ENCODE measurements around the gene RPS6KA1.
A peak's percentile ranks its signal among the peaks of the same experiment; 100 is the strongest.

RPS6KA1 gene

GRCh38 chr1:26530410-26530894 lies 891 bp downstream of the RPS6KA1 start:
- no peak for DNase-seq (ENCODE audit: low read depth, low spot score)
- in situ Hi-C loops (cut with HindIII; ENCODE audit: low sequenced_read_pairs) = no loop called here
- peak overlapping the region; percentile 51 for H3K4me3 ChIP-seq (ENCODE audit: low read depth, low read length)
- TF ChIP-seq CTCF (IDR thresholded peaks at IDR 0.05; ENCODE audit: low read depth, low read length) = no peak

- DNase-seq (ENCODE audit: low read depth, low spot score) = peak; percentile 50
- TF ChIP-seq CTCF (IDR thresholded peaks at IDR 0.05; ENCODE audit: low read depth, low read length) = peak; percentile 34
- in situ Hi-C loops (cut with HindIII; ENCODE audit: low sequenced_read_pairs) = no loop called here
- H3K4me3 ChIP-seq (ENCODE audit: low read depth, low read length) = no peak overlapping the region
These were observed 1.5 kb downstream of the RPS6KA1 start for GRCh38 chr1:26530895-26531598.

GRCh38 chr1:26531651-26532131 lies 2.1 kb downstream of the RPS6KA1 start:
- H3K4me3 ChIP-seq (ENCODE audit: low read depth, low read length) = no peak overlapping the region
- TF ChIP-seq CTCF (IDR thresholded peaks at IDR 0.05; ENCODE audit: low read depth, low read length) = no peak
- no peak for DNase-seq (ENCODE audit: low read depth, low spot score)
- in situ Hi-C loops (cut with HindIII; ENCODE audit: low sequenced_read_pairs) = no loop called here

GRCh38 chr1:26533951-26534509 lies 4.5 kb downstream of the RPS6KA1 start:
- no peak for TF ChIP-seq CTCF (IDR thresholded peaks at IDR 0.05; ENCODE audit: low read depth, low read length)
- no peak for DNase-seq (ENCODE audit: low read depth, low spot score)
- no peak overlapping the region for H3K4me3 ChIP-seq (ENCODE audit: low read depth, low read length)
- in situ Hi-C loops (cut with HindIII; ENCODE audit: low sequenced_read_pairs) = no loop called here

GRCh38 chr1:26535201-26535600 lies 5.6 kb downstream of the RPS6KA1 start:
- in situ Hi-C loops (cut with HindIII; ENCODE audit: low sequenced_read_pairs) = no loop called here
- H3K4me3 ChIP-seq (ENCODE audit: low read depth, low read length) = no peak overlapping the region
- TF ChIP-seq CTCF (IDR thresholded peaks at IDR 0.05; ENCODE audit: low read depth, low read length) = no peak
- DNase-seq (ENCODE audit: low read depth, low spot score) = no peak

GRCh38 chr1:26536081-26536480 lies 6.5 kb downstream of the RPS6KA1 start:
- no peak for TF ChIP-seq CTCF (IDR thresholded peaks at IDR 0.05; ENCODE audit: low read depth, low read length)
- DNase-seq (ENCODE audit: low read depth, low spot score) = no peak
- in situ Hi-C loops (cut with HindIII; ENCODE audit: low sequenced_read_pairs) = no loop called here
- no peak overlapping the region for H3K4me3 ChIP-seq (ENCODE audit: low read depth, low read length)

Data from astrocyte of the spinal cord (primary cell).